HL-60 (cell line): ENCODE measurements around the gene GNS.

ENCODE experiments used
- CTCF ChIP-seq: IDR thresholded peaks from one replicate; pipeline ENCODE4 v1.5.1; 2011; ENCODE audit warnings: low read length, control low read depth, inconsistent platforms; ENCODE audit not compliant: insufficient read depth
- GABPA ChIP-seq: IDR thresholded peaks from 2 replicates; pipeline ENCODE4 v1.6.1; 2012; ENCODE audit warnings: low read depth
- POLR2AphosphoS5 ChIP-seq: IDR thresholded peaks from 2 replicates; pipeline ENCODE4 v1.6.1; 2012; ENCODE audit warnings: low read depth
- SPI1 ChIP-seq: IDR thresholded peaks from 2 replicates; pipeline ENCODE4 v1.6.1; 2012; ENCODE audit warnings: low read depth, mild to moderate bottlenecking, borderline replicate concordance
- TF ChIP-seq, protein P1 (sequence below): IDR thresholded peaks from 2 replicates; pipeline ENCODE4 v1.6.1; 2012; ENCODE audit warnings: low read depth; ENCODE audit not compliant: insufficient replicate concordance

DNA sequence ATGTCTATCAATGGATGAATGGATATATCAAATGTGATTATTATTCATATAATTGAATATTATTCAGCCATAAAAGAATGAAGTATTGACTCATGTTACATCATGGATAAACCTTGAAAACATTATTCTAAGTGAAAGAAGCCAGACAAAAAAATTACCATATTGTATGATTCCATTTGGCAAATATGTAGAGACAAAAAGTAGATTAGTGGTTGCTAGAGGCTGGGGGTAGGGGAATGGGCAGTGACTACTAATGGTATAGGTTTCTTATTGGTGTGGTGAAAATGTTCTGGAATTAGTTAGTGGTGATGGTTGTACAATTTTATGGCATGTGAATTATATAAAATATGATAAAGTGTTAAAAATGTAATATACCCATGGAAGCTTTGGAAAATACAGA is 31.8 kb upstream of the GNS start:
- TF ChIP-seq POLR2AphosphoS5 (no peak), CTCF (no peak), GABPA (no peak), SPI1 (no peak)
- TF ChIP-seq, protein P1, sequence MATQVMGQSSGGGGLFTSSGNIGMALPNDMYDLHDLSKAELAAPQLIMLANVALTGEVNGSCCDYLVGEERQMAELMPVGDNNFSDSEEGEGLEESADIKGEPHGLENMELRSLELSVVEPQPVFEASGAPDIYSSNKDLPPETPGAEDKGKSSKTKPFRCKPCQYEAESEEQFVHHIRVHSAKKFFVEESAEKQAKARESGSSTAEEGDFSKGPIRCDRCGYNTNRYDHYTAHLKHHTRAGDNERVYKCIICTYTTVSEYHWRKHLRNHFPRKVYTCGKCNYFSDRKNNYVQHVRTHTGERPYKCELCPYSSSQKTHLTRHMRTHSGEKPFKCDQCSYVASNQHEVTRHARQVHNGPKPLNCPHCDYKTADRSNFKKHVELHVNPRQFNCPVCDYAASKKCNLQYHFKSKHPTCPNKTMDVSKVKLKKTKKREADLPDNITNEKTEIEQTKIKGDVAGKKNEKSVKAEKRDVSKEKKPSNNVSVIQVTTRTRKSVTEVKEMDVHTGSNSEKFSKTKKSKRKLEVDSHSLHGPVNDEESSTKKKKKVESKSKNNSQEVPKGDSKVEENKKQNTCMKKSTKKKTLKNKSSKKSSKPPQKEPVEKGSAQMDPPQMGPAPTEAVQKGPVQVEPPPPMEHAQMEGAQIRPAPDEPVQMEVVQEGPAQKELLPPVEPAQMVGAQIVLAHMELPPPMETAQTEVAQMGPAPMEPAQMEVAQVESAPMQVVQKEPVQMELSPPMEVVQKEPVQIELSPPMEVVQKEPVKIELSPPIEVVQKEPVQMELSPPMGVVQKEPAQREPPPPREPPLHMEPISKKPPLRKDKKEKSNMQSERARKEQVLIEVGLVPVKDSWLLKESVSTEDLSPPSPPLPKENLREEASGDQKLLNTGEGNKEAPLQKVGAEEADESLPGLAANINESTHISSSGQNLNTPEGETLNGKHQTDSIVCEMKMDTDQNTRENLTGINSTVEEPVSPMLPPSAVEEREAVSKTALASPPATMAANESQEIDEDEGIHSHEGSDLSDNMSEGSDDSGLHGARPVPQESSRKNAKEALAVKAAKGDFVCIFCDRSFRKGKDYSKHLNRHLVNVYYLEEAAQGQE, result no peak
